Neural cell (in vitro differentiated cells): ENCODE data around the gene IMPG2. TPM values are rescaled to one million over a fixed set of nuclear protein-coding genes. Genes with fewer than 3 reads are reported as not detected.

Experiments used
- H2AFZ ChIP-seq: fragments of 200-600, 300-800 bp; sonication (generic), shearing (Covaris generic); 2 replicates; pipeline ENCODE4 v1.6.0; 2014; ENCODE audit warnings: low read depth, mild to moderate bottlenecking, antibody characterized with exemption, low read length, moderate library complexity
- H3F3A ChIP-seq: fragments of 200-600 bp; shearing (Covaris generic); 2 replicates; pipeline ENCODE4 v1.6.1; 2016; ENCODE audit warnings: mild to moderate bottlenecking, moderate library complexity, mixed read lengths, antibody characterized with exemption, low read length; ENCODE audit not compliant: insufficient read depth, poor library complexity, severe bottlenecking
- H3K27ac ChIP-seq: fragments of 200-600, 300-800 bp; sonication (generic), shearing (Covaris generic); 2 replicates; pipeline ENCODE4 v1.5.1; 2014; ENCODE audit warnings: mild to moderate bottlenecking, low read length, moderate library complexity
- H3K27me3 ChIP-seq: fragments of 300-800, 200-600 bp; sonication (generic), shearing (Covaris generic); 2 replicates; pipeline ENCODE4 v1.6.0; 2014; ENCODE audit warnings: mild to moderate bottlenecking, low read depth, low read length, moderate library complexity; ENCODE audit not compliant: insufficient read depth
- H3K36me3 ChIP-seq: fragments of 300-800, 200-600 bp; sonication (generic), shearing (Covaris generic); 2 replicates; pipeline ENCODE4 v1.5.1; 2014; ENCODE audit warnings: mild to moderate bottlenecking, antibody characterized with exemption, low read length, moderate library complexity; ENCODE audit not compliant: insufficient read depth
- H3K4me2 ChIP-seq: fragments of 300-800, 200-600 bp; sonication (generic), shearing (Covaris generic); 2 replicates; pipeline ENCODE4 v1.6.0; 2014; ENCODE audit warnings: mild to moderate bottlenecking, low read length
- H3K4me3 ChIP-seq: fragments of 300-800, 200-600 bp; sonication (generic), shearing (Covaris generic); 2 replicates; pipeline ENCODE4 v1.5.1; 2014; ENCODE audit warnings: mild to moderate bottlenecking, low read length, moderate library complexity
- H3K79me2 ChIP-seq: fragments of 200-600 bp; shearing (Covaris generic); replicated peaks from 2 replicates; pipeline ENCODE4 v1.6.0; 2014; ENCODE audit warnings: mild to moderate bottlenecking, low read length, moderate library complexity; ENCODE audit not compliant: insufficient read depth
- H3K9ac ChIP-seq: fragments of 300-800, 200-600 bp; sonication (generic), shearing (Covaris generic); 2 replicates; pipeline ENCODE4 v1.6.1; 2016; ENCODE audit warnings: mild to moderate bottlenecking, low read length, mixed read lengths
- H3K9me2 ChIP-seq: fragments of 200-600 bp; shearing (Covaris generic); 2 replicates; pipeline ENCODE4 v1.6.1; 2016; ENCODE audit warnings: mild to moderate bottlenecking, low read length, mixed read lengths; ENCODE audit not compliant: insufficient read depth
- H3K9me3 ChIP-seq: fragments of 200-600, 300-800 bp; sonication (generic), shearing (Covaris generic); 2 replicates; pipeline ENCODE4 v1.6.1; 2016; ENCODE audit warnings: mild to moderate bottlenecking, mixed run types, low read length, moderate library complexity, mixed read lengths
- H4K20me1 ChIP-seq: fragments of 200-600 bp; shearing (Covaris generic); 2 replicates; pipeline ENCODE4 v1.6.1; 2016; ENCODE audit warnings: mild to moderate bottlenecking, mixed run types; ENCODE audit not compliant: insufficient read depth
- EP300 ChIP-seq: fragments of 450-650 bp; conservative IDR thresholded peaks from 2 replicates; pipeline ENCODE4 v1.6.1; 2014; ENCODE audit warnings: antibody characterized with exemption, mild to moderate bottlenecking, moderate library complexity; ENCODE audit not compliant: poor library complexity, severe bottlenecking
- EZH2 ChIP-seq: fragments of 200-600, 300-800 bp; shearing (Covaris generic), sonication (generic); IDR thresholded peaks from 2 replicates; pipeline ENCODE4 v1.6.1; 2014; ENCODE audit warnings: antibody characterized with exemption, low read length, borderline replicate concordance, mild to moderate bottlenecking; ENCODE audit not compliant: insufficient read depth, poor library complexity, severe bottlenecking
- MXI1 ChIP-seq: fragments of 450-650 bp; conservative IDR thresholded peaks from 2 replicates; pipeline ENCODE4 v1.6.1; 2014; ENCODE audit warnings: antibody characterized with exemption, mild to moderate bottlenecking; ENCODE audit not compliant: poor library complexity, severe bottlenecking
- POLR2AphosphoS5 ChIP-seq: IDR thresholded peaks from 2 replicates; pipeline ENCODE4 v1.6.1; 2012
- RAD21 ChIP-seq: fragments of 450-650 bp; conservative IDR thresholded peaks from 2 replicates; pipeline ENCODE4 v1.6.1; 2014; ENCODE audit warnings: antibody characterized with exemption, mild to moderate bottlenecking, moderate library complexity
- SMC3 ChIP-seq: fragments of 450-650 bp; conservative IDR thresholded peaks from 2 replicates; pipeline ENCODE4 v1.6.1; 2014; ENCODE audit warnings: antibody characterized with exemption, mild to moderate bottlenecking, moderate library complexity; ENCODE audit not compliant: poor library complexity
- TAF1 ChIP-seq: IDR thresholded peaks from 2 replicates; pipeline ENCODE4 v1.6.1; 2012; ENCODE audit warnings: low read depth
- polyA plus RNA-seq: library from polyadenylated mRNA; depleted of rRNA; stranded (reverse); fragments of >200 nt; gene quantifications from 2 replicates; pipeline ENCODE4 v1.2.3, GENCODE V29; 2014
- TF ChIP-seq, protein P1 (sequence below): IDR thresholded peaks from 2 replicates; pipeline ENCODE4 v1.6.1; 2012; ENCODE audit warnings: borderline replicate concordance
- TF ChIP-seq, protein P2 (sequence below): fragments of 450-650 bp; IDR thresholded peaks from 2 replicates; pipeline ENCODE4 v1.5.1; 2014; ENCODE audit warnings: antibody characterized with exemption, mild to moderate bottlenecking, moderate library complexity; ENCODE audit not compliant: poor library complexity, severe bottlenecking

Gene IMPG2
- polyA plus RNA-seq, 1 donor from 2014 or later: 6.3 TPM

DNA sequence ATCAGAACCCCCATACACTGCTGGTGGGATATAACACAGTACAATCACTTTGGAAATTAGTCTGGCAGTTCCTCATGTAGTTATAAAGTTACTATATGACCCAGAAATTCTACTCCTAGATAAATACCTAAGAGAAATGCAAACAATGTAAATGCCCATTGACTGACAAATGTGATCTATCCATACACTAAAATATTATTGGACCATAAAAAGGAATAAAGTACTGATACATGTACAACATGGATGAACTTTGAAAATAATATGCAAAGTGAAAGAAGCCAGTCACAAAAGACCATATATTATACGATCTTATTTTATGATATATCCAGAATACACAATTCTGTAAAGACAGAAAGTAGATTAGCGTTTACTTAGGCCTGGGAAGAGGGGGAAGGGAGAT is 7.8 kb downstream of the IMPG2 start:
- TF ChIP-seq EP300 (no peak), RAD21 (no peak), EZH2 (no peak), TAF1 (no peak), SMC3 (no peak), MXI1 (no peak), POLR2AphosphoS5 (no peak)
- TF ChIP-seq, protein P1, sequence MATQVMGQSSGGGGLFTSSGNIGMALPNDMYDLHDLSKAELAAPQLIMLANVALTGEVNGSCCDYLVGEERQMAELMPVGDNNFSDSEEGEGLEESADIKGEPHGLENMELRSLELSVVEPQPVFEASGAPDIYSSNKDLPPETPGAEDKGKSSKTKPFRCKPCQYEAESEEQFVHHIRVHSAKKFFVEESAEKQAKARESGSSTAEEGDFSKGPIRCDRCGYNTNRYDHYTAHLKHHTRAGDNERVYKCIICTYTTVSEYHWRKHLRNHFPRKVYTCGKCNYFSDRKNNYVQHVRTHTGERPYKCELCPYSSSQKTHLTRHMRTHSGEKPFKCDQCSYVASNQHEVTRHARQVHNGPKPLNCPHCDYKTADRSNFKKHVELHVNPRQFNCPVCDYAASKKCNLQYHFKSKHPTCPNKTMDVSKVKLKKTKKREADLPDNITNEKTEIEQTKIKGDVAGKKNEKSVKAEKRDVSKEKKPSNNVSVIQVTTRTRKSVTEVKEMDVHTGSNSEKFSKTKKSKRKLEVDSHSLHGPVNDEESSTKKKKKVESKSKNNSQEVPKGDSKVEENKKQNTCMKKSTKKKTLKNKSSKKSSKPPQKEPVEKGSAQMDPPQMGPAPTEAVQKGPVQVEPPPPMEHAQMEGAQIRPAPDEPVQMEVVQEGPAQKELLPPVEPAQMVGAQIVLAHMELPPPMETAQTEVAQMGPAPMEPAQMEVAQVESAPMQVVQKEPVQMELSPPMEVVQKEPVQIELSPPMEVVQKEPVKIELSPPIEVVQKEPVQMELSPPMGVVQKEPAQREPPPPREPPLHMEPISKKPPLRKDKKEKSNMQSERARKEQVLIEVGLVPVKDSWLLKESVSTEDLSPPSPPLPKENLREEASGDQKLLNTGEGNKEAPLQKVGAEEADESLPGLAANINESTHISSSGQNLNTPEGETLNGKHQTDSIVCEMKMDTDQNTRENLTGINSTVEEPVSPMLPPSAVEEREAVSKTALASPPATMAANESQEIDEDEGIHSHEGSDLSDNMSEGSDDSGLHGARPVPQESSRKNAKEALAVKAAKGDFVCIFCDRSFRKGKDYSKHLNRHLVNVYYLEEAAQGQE: no peak
- TF ChIP-seq, protein P2, sequence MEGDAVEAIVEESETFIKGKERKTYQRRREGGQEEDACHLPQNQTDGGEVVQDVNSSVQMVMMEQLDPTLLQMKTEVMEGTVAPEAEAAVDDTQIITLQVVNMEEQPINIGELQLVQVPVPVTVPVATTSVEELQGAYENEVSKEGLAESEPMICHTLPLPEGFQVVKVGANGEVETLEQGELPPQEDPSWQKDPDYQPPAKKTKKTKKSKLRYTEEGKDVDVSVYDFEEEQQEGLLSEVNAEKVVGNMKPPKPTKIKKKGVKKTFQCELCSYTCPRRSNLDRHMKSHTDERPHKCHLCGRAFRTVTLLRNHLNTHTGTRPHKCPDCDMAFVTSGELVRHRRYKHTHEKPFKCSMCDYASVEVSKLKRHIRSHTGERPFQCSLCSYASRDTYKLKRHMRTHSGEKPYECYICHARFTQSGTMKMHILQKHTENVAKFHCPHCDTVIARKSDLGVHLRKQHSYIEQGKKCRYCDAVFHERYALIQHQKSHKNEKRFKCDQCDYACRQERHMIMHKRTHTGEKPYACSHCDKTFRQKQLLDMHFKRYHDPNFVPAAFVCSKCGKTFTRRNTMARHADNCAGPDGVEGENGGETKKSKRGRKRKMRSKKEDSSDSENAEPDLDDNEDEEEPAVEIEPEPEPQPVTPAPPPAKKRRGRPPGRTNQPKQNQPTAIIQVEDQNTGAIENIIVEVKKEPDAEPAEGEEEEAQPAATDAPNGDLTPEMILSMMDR: no peak

DNA sequence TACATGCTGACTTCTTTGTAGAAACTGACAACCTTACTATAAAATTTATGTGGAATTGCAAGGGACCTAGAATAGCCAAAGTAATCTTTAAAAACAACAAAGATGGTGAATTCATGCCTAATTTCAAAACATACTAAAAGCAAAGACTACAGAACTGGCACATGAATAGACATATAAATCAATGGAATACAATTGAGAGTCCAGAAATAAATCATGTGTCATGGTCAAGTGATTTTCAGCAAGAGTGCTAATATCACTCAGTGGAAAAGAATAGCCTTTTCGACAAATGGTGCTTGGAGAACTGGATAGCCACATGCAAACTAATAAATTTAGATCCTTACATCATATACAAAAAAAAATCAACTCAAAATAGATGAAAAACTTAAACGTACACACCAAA is 8.7 kb downstream of the IMPG2 start:
- H2AFZ ChIP-seq: no peak overlapping the region
- H3K27me3 ChIP-seq: no peaks in the 10 kb centered on the region
- no peak overlapping the region for H3K9ac ChIP-seq
- no peaks in the 10 kb centered on the region for H3F3A ChIP-seq
- TF ChIP-seq SMC3 (no peak), EZH2 (no peak), TAF1 (no peak), RAD21 (no peak), MXI1 (no peak)
- TF ChIP-seq, protein P1: no peak
- no peak overlapping the region for H3K4me2 ChIP-seq
- H4K20me1 ChIP-seq: no peaks in the 10 kb centered on the region
- H3K27ac ChIP-seq: no peak overlapping the region
- no peaks in the 10 kb centered on the region for H3K9me3 ChIP-seq
- no peaks in the 10 kb centered on the region for H3K36me3 ChIP-seq
- H3K9me2 ChIP-seq: no peaks in the 10 kb centered on the region
- H3K79me2 ChIP-seq: no peaks in the 10 kb centered on the region
- no peak overlapping the region for H3K4me3 ChIP-seq

More for the DNA sequence above, 7.8 kb downstream of the IMPG2 start:
- no peak overlapping the region for H3K4me3 ChIP-seq
- H3F3A ChIP-seq: no peaks in the 10 kb centered on the region
- no peak overlapping the region for H3K27ac ChIP-seq
- H3K79me2 ChIP-seq: no peaks in the 10 kb centered on the region
- H4K20me1 ChIP-seq: no peaks in the 10 kb centered on the region
- no peaks in the 10 kb centered on the region for H3K9me2 ChIP-seq
- H3K9ac ChIP-seq: no peak overlapping the region
- H3K4me2 ChIP-seq: no peak overlapping the region
- H3K36me3 ChIP-seq: no peaks in the 10 kb centered on the region
- no peak overlapping the region for H2AFZ ChIP-seq
- H3K27me3 ChIP-seq: no peaks in the 10 kb centered on the region
- H3K9me3 ChIP-seq: no peaks in the 10 kb centered on the region
